PC-9 (cell line): ENCODE data around the gene CNGA3.
"Not testable (repeated sequence)": the region's sequence is repeated elsewhere in the genome, so short reads cannot be mapped to it uniquely, and the experiment has no call there.

ENCODE experiments used
- CTCF ChIP-seq: fragments of 200-600 bp; sonication (generic); conservative IDR thresholded peaks from 2 replicates; pipeline ENCODE4 v1.6.1; 2017; ENCODE audit warnings: mixed run types, antibody characterized with exemption, mild to moderate bottlenecking, moderate library complexity
- EZH2 ChIP-seq: fragments of 200-600 bp; sonication (generic); IDR thresholded peaks from 2 replicates; pipeline ENCODE4 v1.8.0; 2017; ENCODE audit warnings: antibody characterized with exemption, low read depth

DNA sequence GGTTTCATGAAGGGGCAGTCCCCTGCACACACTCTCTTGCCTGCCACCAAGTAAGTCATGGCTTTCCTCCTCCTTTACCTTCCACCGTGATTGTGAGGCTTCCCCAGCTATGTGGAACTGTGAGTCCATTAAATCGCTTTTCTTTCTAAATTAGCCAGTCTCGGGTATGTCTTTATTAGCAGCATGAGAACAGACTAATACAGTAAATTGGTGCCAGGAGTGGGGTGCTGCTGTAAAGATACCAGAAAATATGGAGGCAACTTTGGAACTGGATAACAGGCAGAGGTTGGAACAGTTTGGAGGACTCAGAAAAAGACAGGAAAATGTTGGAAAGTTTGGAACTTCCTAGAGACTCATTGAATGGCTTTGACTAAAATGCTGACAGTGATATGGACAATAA is 26.1 kb upstream of the CNGA3 start:
- TF ChIP-seq CTCF, EZH2: not testable (repeated sequence)
